ENCODE data around the gene PXMP4. TPM values are rescaled to one million over a fixed set of nuclear protein-coding genes. Genes with fewer than 3 reads are reported as not detected.

The PXMP4 gene
- total and polyA plus RNA-seq, 12 donors: 6.8 to 47.4 (median 20.4) TPM

DNA sequence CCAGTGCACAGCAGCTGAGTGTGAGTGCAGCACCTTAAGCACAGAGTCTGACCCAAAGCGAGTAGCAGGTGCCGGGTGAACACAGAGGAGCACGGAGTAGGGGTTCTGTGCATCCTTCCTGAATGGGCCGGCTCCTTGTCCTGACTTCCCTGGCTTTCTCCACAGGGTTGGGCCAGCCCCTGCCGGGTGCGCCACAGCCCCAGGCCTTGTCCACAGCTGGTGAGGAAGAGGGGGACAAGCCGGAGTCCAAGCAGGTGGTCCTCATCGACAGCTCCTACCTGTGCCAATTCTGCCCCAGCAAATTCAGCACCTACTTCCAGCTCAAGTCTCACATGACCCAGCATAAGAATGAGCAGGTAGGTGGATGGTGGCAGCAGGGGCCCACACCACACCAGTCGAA, 46.6 kb upstream of the PXMP4 start:
- H3K27me3 ChIP-seq: no peaks in the 10 kb centered on the region
- no peak for TF ChIP-seq POLR2A (IDR thresholded peaks at IDR 0.05)
- TF ChIP-seq, protein P1, sequence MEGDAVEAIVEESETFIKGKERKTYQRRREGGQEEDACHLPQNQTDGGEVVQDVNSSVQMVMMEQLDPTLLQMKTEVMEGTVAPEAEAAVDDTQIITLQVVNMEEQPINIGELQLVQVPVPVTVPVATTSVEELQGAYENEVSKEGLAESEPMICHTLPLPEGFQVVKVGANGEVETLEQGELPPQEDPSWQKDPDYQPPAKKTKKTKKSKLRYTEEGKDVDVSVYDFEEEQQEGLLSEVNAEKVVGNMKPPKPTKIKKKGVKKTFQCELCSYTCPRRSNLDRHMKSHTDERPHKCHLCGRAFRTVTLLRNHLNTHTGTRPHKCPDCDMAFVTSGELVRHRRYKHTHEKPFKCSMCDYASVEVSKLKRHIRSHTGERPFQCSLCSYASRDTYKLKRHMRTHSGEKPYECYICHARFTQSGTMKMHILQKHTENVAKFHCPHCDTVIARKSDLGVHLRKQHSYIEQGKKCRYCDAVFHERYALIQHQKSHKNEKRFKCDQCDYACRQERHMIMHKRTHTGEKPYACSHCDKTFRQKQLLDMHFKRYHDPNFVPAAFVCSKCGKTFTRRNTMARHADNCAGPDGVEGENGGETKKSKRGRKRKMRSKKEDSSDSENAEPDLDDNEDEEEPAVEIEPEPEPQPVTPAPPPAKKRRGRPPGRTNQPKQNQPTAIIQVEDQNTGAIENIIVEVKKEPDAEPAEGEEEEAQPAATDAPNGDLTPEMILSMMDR (IDR thresholded peaks at IDR 0.05): no peak
- H3K4me1 ChIP-seq (replicated peaks in 1 of 2): no peaks in the 10 kb centered on the region
- 96 to 100% (median 97%) methylated on average over 4 to 9 of the region's 9 CpGs for WGBS, 4 donors
- DNase-seq: no peak
- peaks cover 0 to 3% of the 10 kb centered on the region in 2 donors for H3K36me3 ChIP-seq (replicated peaks in 1 of 2)
- intact Hi-C loops (cut with DNase I): no loop called here
- no peaks in the 10 kb centered on the region for H3K9me3 ChIP-seq (replicated peaks in 1 of 3)
- H3K4me3 ChIP-seq: no peak overlapping the region
- H3K27ac ChIP-seq: no peak overlapping the region

DNA sequence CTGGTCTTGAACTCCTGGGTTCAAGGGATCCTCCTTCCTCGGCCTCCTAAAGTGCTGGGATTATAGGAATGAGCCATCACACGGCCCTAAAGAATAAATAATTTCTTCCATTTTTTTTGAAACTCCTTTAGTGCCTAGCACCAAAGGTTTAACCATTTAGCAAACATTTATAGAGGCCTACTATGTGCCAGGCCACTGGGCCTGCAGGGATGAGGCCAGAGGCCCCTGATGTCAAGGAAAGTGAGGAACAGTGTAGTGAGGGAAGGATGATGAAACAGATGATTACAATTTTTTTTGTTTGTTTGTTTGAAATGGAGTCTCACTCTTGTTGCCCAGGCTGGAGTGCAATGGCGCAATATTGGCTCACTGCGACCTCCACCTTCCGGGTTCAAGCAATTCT, 45.5 kb upstream of the PXMP4 start:
- no peak overlapping the region for H3K4me3 ChIP-seq
- H3K9me3 ChIP-seq (replicated peaks in 1 of 3): no peaks in the 10 kb centered on the region
- intact Hi-C loops (cut with DNase I): no loop called here
- H3K27ac ChIP-seq: no peak overlapping the region
- no peaks in the 10 kb centered on the region for H3K4me1 ChIP-seq (replicated peaks in 1 of 2)
- TF ChIP-seq, protein P1 (IDR thresholded peaks at IDR 0.05): no peak
- TF ChIP-seq POLR2A (IDR thresholded peaks at IDR 0.05): no peak
- WGBS, 4 donors: 94 to 96% (median 95%) methylated on average over 5 of the region's 5 CpGs
- peaks cover 0 to 3% of the 10 kb centered on the region in 2 donors for H3K36me3 ChIP-seq (replicated peaks in 1 of 2)
- H3K27me3 ChIP-seq: no peaks in the 10 kb centered on the region
- no peak for DNase-seq

DNA sequence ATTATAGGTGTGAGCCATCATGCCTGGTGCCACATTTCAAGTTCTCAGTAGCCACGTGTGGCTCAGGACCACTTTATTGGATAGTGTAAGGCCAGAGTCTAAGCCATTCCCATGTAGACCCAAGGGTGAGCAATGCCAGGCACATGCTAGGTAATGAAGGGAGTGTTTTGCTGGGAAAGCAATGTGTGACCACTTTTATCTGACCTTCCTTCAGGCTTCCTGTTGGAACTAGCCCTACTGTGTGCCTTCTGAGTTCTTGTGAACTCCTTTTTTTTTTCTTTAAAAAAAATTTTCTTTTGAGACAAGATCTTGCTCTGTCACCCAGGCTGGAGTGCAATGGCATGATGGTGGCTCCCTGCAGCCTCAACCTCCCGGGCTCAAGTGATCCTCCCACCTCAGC, 45.0 kb upstream of the PXMP4 start:
- intact Hi-C loops (cut with DNase I): no loop called here
- Histone ChIP-seq H3K27ac (no peak overlapping the region), H3K4me3 (no peak overlapping the region), H3K9me3 (replicated peaks in 1 of 3) (no peaks in the 10 kb centered on the region), H3K27me3 (no peaks in the 10 kb centered on the region), H3K4me1 (replicated peaks in 1 of 2) (no peaks in the 10 kb centered on the region), H3K36me3 (replicated peaks in 1 of 2) (peaks cover 0 to 3% of the 10 kb centered on the region in 2 donors)
- TF ChIP-seq POLR2A (IDR thresholded peaks at IDR 0.05): no peak
- TF ChIP-seq, protein P1 (IDR thresholded peaks at IDR 0.05): no peak
- 77 to 90% (median 81%) methylated on average over 2 of the region's 2 CpGs for WGBS, 4 donors
- no peak for DNase-seq

DNA sequence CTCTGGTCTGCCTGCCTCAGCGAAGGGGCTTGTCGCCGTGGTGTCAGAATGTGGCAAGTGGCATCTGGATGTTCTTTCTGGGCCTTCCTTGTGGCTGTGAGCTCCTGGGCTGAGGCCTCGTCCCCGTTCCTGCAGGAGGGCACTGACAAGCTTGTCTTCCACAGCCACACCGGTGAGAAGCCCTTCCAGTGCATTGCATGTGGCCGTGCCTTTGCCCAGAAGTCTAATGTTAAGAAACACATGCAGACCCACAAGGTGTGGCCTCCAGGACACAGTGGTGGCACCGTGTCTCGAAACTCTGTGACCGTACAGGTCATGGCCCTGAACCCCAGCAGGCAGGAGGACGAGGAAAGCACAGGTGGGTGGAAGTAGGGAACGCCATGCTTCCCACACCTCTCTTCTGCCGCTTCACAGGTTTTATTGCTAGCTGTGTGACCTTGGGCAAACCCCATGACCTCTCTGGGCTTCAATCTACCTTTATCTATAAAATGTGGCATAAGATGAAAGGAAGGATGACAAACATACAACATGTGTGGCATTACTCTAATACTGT, 41.7 kb upstream of the PXMP4 start:
- no peak overlapping the region for H3K27ac ChIP-seq
- H3K9me3 ChIP-seq (replicated peaks in 1 of 3): no peaks in the 10 kb centered on the region
- no peaks in the 10 kb centered on the region for H3K36me3 ChIP-seq (replicated peaks in 1 of 2)
- no peaks in the 10 kb centered on the region for H3K27me3 ChIP-seq
- TF ChIP-seq POLR2A (IDR thresholded peaks at IDR 0.05): no peak
- TF ChIP-seq, protein P1 (IDR thresholded peaks at IDR 0.05): no peak
- intact Hi-C loops (cut with DNase I): no loop called here
- no peak overlapping the region for H3K4me3 ChIP-seq
- H3K4me1 ChIP-seq (replicated peaks in 1 of 2): no peaks in the 10 kb centered on the region
- DNase-seq: no peak
- 94 to 98% (median 95%) methylated on average over 8 to 13 of the region's 13 CpGs for WGBS, 4 donors

All from adrenal gland (tissue), 12 donors.